Vagina (tissue), 2 donors: Measurements from ENCODE around the gene GNE.

ENCODE experiments used
- CTCF ChIP-seq, 3 experiments: fragments of 450-650 bp in 2 of 3; fragments of 200-600 bp in 1 of 3; sonication (generic) in 1 of 3; IDR thresholded peaks; one replicate each; pipeline ENCODE4 v1.5.1; 2017 to 2019; ENCODE audit warnings: antibody characterized with exemption in 3 of 3, mild to moderate bottlenecking in 2 of 3, moderate library complexity in 2 of 3
- POLR2A ChIP-seq, 2 donors: fragments of 450-650 bp; IDR thresholded peaks; one replicate each; pipeline ENCODE4 v1.6.1; 2017; ENCODE audit warnings: antibody characterized with exemption in 2 of 2, mild to moderate bottlenecking in 2 of 2, moderate library complexity in 2 of 2

GRCh38 chr9:36207016-36207415, 51.2 kb downstream of the GNE start:
- no peak for TF ChIP-seq CTCF (IDR thresholded peaks at IDR 0.05)
- TF ChIP-seq POLR2A (IDR thresholded peaks at IDR 0.05) = no peak
